Stimulated activated CD8-positive, alpha-beta memory T cell treated with anti-CD3 and anti-CD28 coated beads, Interleukin-4, amount 100 ng/mL, for 1 hour (primary cell): ENCODE data around the gene SCN11A.

ENCODE experiments used
- DNase-seq, 2 donors: peaks; one replicate each; pipeline ENCODE4 v3.0.0-alpha.2; 2020; ENCODE audit warnings: low read depth in 2 of 2, low spot score in 1 of 2

Gene SCN11A

GRCh38 chr3:39051649-39052561 is at the start of gene SCN11A, which contains the start of gene WDR48:
Gene SCN11A (minus strand): TSS chr3:39051944. CDS start chr3:38950362, 101,582 bp downstream.
Gene WDR48 (plus strand): TSS chr3:39052016. CDS start chr3:39052026, 10 bp downstream.
- peak; percentile 83 to 86 for DNase-seq

GRCh38 chr3:39101022-39101689 is 49.4 kb upstream of the SCN11A start:
- DNase-seq: peak in 1 of 2 donors; percentile 16

GRCh38 chr3:39100500-39100886 is 48.7 kb upstream of the SCN11A start:
- no peak for DNase-seq

GRCh38 chr3:39099738-39100499 is 48.2 kb upstream of the SCN11A start:
- no peak for DNase-seq

GRCh38 chr3:39099242-39099641 is 47.5 kb upstream of the SCN11A start:
- no peak for DNase-seq

- no peak for DNase-seq
Measured at GRCh38 chr3:39098473-39099000, 46.8 kb upstream of the SCN11A start.

GRCh38 chr3:39097716-39098472 is 46.1 kb upstream of the SCN11A start:
- DNase-seq: no peak

- DNase-seq: no peak
Measured at GRCh38 chr3:39096775-39097174, 45.0 kb upstream of the SCN11A start.

GRCh38 chr3:39095778-39096177 is 44.0 kb upstream of the SCN11A start:
- no peak for DNase-seq

GRCh38 chr3:39094851-39095677 is 43.3 kb upstream of the SCN11A start:
- no peak for DNase-seq

- no peak for DNase-seq
Measured at GRCh38 chr3:39090922-39091321, 39.2 kb upstream of the SCN11A start.

- no peak for DNase-seq
Measured at GRCh38 chr3:39088889-39089288, 37.1 kb upstream of the SCN11A start.

GRCh38 chr3:39088456-39088855 is 36.7 kb upstream of the SCN11A start:
- no peak for DNase-seq

- no peak for DNase-seq
Measured at GRCh38 chr3:39086144-39086543, 34.4 kb upstream of the SCN11A start.

GRCh38 chr3:39082666-39083313 is 31.0 kb upstream of the SCN11A start:
- DNase-seq: no peak

- DNase-seq: no peak
Measured at GRCh38 chr3:39080026-39080425, 28.3 kb upstream of the SCN11A start.

- no peak for DNase-seq
Measured at GRCh38 chr3:39079530-39079929, 27.8 kb upstream of the SCN11A start.

- no peak for DNase-seq
Measured at GRCh38 chr3:39075910-39076309, 24.2 kb upstream of the SCN11A start.

- no peak for DNase-seq
Measured at GRCh38 chr3:39068556-39068955, 16.8 kb upstream of the SCN11A start.
